Neuronal stem cell (in vitro differentiated cells): Measurements from ENCODE around the gene CPHXL2.
A peak's percentile ranks its signal among the peaks of the same experiment; 100 is the strongest.

ENCODE experiments used
- DNase-seq: peaks from one replicate; pipeline ENCODE4 v3.0.0-alpha.2; 2013; ENCODE audit warnings: low spot score
- H2AFZ ChIP-seq: one replicate; pipeline ENCODE4 v1.6.1; 2013; ENCODE audit warnings: mild to moderate bottlenecking, low read length, inconsistent platforms
- H2AK5ac ChIP-seq: 2 replicates; pipeline ENCODE4 v1.6.1; 2013; ENCODE audit warnings: low read depth, mild to moderate bottlenecking, inconsistent platforms, low read length, moderate library complexity, mixed read lengths
- H2BK120ac ChIP-seq: 2 replicates; pipeline ENCODE4 v1.6.1; 2013; ENCODE audit warnings: low read depth, mild to moderate bottlenecking, inconsistent platforms, low read length, moderate library complexity, mixed read lengths
- H2BK12ac ChIP-seq: one replicate; pipeline ENCODE4 v1.6.1; 2013; ENCODE audit warnings: low read length, inconsistent platforms
- H2BK15ac ChIP-seq: 2 replicates; pipeline ENCODE4 v1.6.1; 2013; ENCODE audit warnings: mild to moderate bottlenecking, low read length, inconsistent platforms, mixed read lengths
- H2BK5ac ChIP-seq: one replicate; pipeline ENCODE4 v1.6.1; 2013; ENCODE audit warnings: inconsistent platforms, mild to moderate bottlenecking, low read length, moderate library complexity
- H3K14ac ChIP-seq: one replicate; pipeline ENCODE4 v1.6.1; 2013; ENCODE audit warnings: low read length, inconsistent platforms
- H3K18ac ChIP-seq: 2 replicates; pipeline ENCODE4 v1.6.1; 2013; ENCODE audit warnings: low read length, inconsistent platforms
- H3K23ac ChIP-seq: 2 replicates; pipeline ENCODE4 v1.6.1; 2013; ENCODE audit warnings: low read depth, mild to moderate bottlenecking, mixed read lengths, low read length, inconsistent platforms; ENCODE audit not compliant: poor library complexity
- H3K27ac ChIP-seq: replicated peaks from 3 replicates; pipeline ENCODE4 v1.5.1; 2013; ENCODE audit warnings: low read length, inconsistent platforms
- H3K27me3 ChIP-seq, 3 experiments: 2 replicates each; pipeline ENCODE4 v1.6.1; 2013; ENCODE audit warnings: low read length in 3 of 3, mild to moderate bottlenecking in 2 of 3, inconsistent platforms in 1 of 3, low read depth in 1 of 3, mixed read lengths in 1 of 3, moderate library complexity in 1 of 3; ENCODE audit not compliant: control insufficient read depth in 3 of 3, insufficient read depth in 3 of 3
- H3K36me3 ChIP-seq, 2 donors: replicated peaks in 1 of 2; 2 replicates each; pipeline ENCODE4 v1.6.1; 2013; ENCODE audit warnings: low read length in 2 of 2; ENCODE audit not compliant: control insufficient read depth in 2 of 2, insufficient read depth in 2 of 2
- H3K4ac ChIP-seq: 2 replicates; pipeline ENCODE4 v1.6.1; 2013; ENCODE audit warnings: inconsistent platforms, mild to moderate bottlenecking, low read length, moderate library complexity
- H3K4me1 ChIP-seq, 2 donors: 1 replicate in 1 of 2; 2 replicates in 1 of 2; pipeline ENCODE4 v1.6.1; 2013; ENCODE audit warnings: low read length in 2 of 2, low read depth in 1 of 2; ENCODE audit not compliant: control insufficient read depth in 2 of 2, insufficient read depth in 1 of 2
- H3K4me2 ChIP-seq: one replicate; pipeline ENCODE4 v1.6.1; 2013; ENCODE audit warnings: mild to moderate bottlenecking, low read length, inconsistent platforms; ENCODE audit not compliant: insufficient read depth, poor library complexity, severe bottlenecking
- H3K4me3 ChIP-seq, 2 donors: 2 replicates each; pipeline ENCODE4 v1.5.1; 2013; ENCODE audit warnings: low read length in 2 of 2, mild to moderate bottlenecking in 2 of 2, inconsistent platforms in 1 of 2, moderate library complexity in 1 of 2
- H3K79me1 ChIP-seq: one replicate; pipeline ENCODE4 v1.6.1; 2013; ENCODE audit warnings: low read depth, mild to moderate bottlenecking, inconsistent platforms, low read length, moderate library complexity
- H3K9ac ChIP-seq: one replicate; pipeline ENCODE4 v1.6.1; 2013; ENCODE audit warnings: mild to moderate bottlenecking, low read depth, low read length, inconsistent platforms; ENCODE audit not compliant: poor library complexity
- H3K9me3 ChIP-seq, 2 donors: replicated peaks in 1 of 2; 2 replicates each; pipeline versions ENCODE3 to v1.6.1; 2013; ENCODE audit warnings: low read length in 2 of 2, mild to moderate bottlenecking in 2 of 2, inconsistent platforms in 1 of 2, low read depth in 1 of 2, mixed read lengths in 1 of 2, moderate library complexity in 1 of 2; ENCODE audit not compliant: control insufficient read depth in 2 of 2, insufficient read depth in 1 of 2
- H4K8ac ChIP-seq: one replicate; pipeline ENCODE4 v1.6.1; 2013; ENCODE audit warnings: low read depth, mild to moderate bottlenecking, inconsistent platforms, low read length, moderate library complexity
- H4K91ac ChIP-seq: one replicate; pipeline ENCODE4 v1.6.1; 2013; ENCODE audit warnings: low read length, low read depth, mild to moderate bottlenecking, inconsistent platforms; ENCODE audit not compliant: poor library complexity
- WGBS, 2 donors: extraction: QIAGEN DNeasy Blood & Tissue Kit; methylation state at CpG; one replicate each; pipeline ENCODE4 v1.1.7; 2013; ENCODE audit warnings: missing lambda C conversion rate in 2 of 2, mixed read lengths in 1 of 2; ENCODE audit not compliant: insufficient read length in 2 of 2, insufficient replicate concordance in 1 of 2; ENCODE audit errors: extremely low coverage in 2 of 2; 5-methylcytosine and 5-hydroxymethylcytosine counted together

The CPHXL2 gene

DNA sequence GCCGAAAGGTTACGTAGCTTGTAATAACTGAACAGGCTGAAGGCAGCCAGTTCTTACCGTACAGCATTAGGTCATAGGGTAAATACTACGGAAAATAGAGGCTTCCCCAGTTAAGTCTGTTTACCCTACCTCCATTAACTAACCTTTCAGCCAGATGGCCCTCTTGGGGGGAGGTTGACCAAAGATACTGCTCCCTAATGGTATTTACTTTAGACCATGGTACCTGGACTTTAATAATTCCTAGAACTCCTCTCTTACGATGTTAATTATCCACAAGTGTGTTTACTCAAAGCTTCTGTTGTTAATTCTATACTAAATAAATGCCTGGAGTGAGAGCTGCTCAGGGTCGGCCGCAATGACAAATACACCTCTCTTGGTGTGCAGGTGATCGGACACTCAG lies 44.0 kb downstream of the CPHXL2 start:
- no peak overlapping the region for H3K4ac ChIP-seq
- H2BK5ac ChIP-seq = no peak overlapping the region
- no peak overlapping the region for H4K91ac ChIP-seq
- peaks cover 2% of the 10 kb centered on the region for H3K79me1 ChIP-seq
- H3K36me3 ChIP-seq = peaks cover 52 to 97% of the 10 kb centered on the region in 2 donors
- no peaks in the 10 kb centered on the region for H3K27me3 ChIP-seq
- H2BK15ac ChIP-seq = no peak overlapping the region
- DNase-seq = no peak
- H3K18ac ChIP-seq = no peak overlapping the region
- no peaks in the 10 kb centered on the region for H3K9me3 ChIP-seq
- H3K4me3 ChIP-seq = no peak overlapping the region
- H2BK12ac ChIP-seq = no peak overlapping the region
- no peak overlapping the region for H3K14ac ChIP-seq
- no peak overlapping the region for H3K23ac ChIP-seq
- H3K9ac ChIP-seq = no peak overlapping the region
- H3K27ac ChIP-seq = no peak overlapping the region
- no peak overlapping the region for H4K8ac ChIP-seq
- no peak overlapping the region for H2AK5ac ChIP-seq
- H2AFZ ChIP-seq = no peak overlapping the region
- no peak overlapping the region for H2BK120ac ChIP-seq
- no peaks in the 10 kb centered on the region for H3K4me1 ChIP-seq
- no peak overlapping the region for H3K4me2 ChIP-seq
- no CpG with 5 or more reads among the region's 8 CpGs for WGBS, 2 donors

DNA sequence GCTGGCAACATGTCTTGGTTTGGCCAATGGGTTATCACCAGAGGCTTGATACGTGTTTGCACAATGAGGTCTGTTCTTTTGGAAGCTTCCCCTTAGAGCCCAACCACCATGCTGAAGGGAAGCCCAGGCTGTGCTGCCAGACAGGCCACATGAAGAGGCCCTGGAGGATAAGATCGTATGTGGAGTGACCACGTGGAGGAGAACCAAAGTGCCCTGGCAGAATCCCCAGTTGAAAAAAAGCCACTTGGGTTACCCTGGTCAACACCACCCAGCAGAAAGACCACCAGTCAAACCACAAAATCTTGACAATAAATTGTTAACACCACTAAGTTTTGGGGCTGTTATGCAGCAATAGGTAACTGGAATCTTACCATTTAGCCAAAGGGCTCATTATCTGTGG lies 46.8 kb downstream of the CPHXL2 start:
- WGBS, 2 donors = no CpG with 5 or more reads among the region's 3 CpGs
- no peak overlapping the region for H3K4ac ChIP-seq
- peaks cover 61 to 94% of the 10 kb centered on the region in 2 donors for H3K36me3 ChIP-seq
- no peak overlapping the region for H4K8ac ChIP-seq
- no peak overlapping the region for H4K91ac ChIP-seq
- no peak overlapping the region for H2BK12ac ChIP-seq
- no peak overlapping the region for H3K27ac ChIP-seq
- no peak overlapping the region for H3K9ac ChIP-seq
- H2BK5ac ChIP-seq = no peak overlapping the region
- no peak overlapping the region for H2AK5ac ChIP-seq
- no peaks in the 10 kb centered on the region for H3K4me1 ChIP-seq
- H3K79me1 ChIP-seq = no peaks in the 10 kb centered on the region
- DNase-seq = no peak
- H3K23ac ChIP-seq = no peak overlapping the region
- no peak overlapping the region for H3K18ac ChIP-seq
- no peak overlapping the region for H3K14ac ChIP-seq
- H3K4me3 ChIP-seq = peak overlapping the region in 1 of 2 donors; percentile 3
- H2AFZ ChIP-seq = no peak overlapping the region
- no peaks in the 10 kb centered on the region for H3K9me3 ChIP-seq
- no peak overlapping the region for H3K4me2 ChIP-seq
- H3K27me3 ChIP-seq = no peaks in the 10 kb centered on the region
- no peak overlapping the region for H2BK15ac ChIP-seq
- H2BK120ac ChIP-seq = no peak overlapping the region

DNA sequence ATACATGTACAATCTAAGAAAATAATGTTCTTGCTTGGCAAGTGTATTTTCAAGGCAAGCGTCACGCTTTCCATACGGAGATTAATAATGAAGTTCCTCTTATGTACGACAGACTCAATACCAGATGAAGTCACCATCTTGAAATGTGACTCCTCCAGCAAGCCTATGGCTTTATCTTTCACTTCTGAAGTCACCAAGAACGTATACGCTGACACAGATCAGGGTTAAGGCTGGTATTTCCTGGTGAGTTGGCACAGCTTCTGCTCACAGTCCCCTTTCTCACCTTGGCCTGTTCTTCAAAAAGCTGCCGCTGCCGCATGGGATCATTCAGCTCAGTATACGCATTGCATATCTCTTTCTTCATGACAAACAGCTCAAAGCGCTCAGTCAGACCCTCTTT lies 47.7 kb downstream of the CPHXL2 start:
- Histone ChIP-seq H3K9ac (no peak overlapping the region), H2BK5ac (no peak overlapping the region), H3K4ac (no peak overlapping the region), H2AFZ (no peak overlapping the region), H3K27ac (no peak overlapping the region), H2BK120ac (no peak overlapping the region), H3K27me3 (no peaks in the 10 kb centered on the region), H3K4me1 (no peaks in the 10 kb centered on the region), H2BK15ac (no peak overlapping the region), H3K9me3 (no peaks in the 10 kb centered on the region), H3K79me1 (no peaks in the 10 kb centered on the region), H4K8ac (no peak overlapping the region), H3K4me2 (no peak overlapping the region), H2AK5ac (no peak overlapping the region), H3K36me3 (peaks cover 60 to 85% of the 10 kb centered on the region in 2 donors), H3K18ac (no peak overlapping the region), H3K23ac (no peak overlapping the region), H3K14ac (no peak overlapping the region), H2BK12ac (no peak overlapping the region), H3K4me3 (no peak overlapping the region), H4K91ac (no peak overlapping the region)
- no CpG with 5 or more reads among the region's 10 CpGs for WGBS, 2 donors
- no peak for DNase-seq

DNA sequence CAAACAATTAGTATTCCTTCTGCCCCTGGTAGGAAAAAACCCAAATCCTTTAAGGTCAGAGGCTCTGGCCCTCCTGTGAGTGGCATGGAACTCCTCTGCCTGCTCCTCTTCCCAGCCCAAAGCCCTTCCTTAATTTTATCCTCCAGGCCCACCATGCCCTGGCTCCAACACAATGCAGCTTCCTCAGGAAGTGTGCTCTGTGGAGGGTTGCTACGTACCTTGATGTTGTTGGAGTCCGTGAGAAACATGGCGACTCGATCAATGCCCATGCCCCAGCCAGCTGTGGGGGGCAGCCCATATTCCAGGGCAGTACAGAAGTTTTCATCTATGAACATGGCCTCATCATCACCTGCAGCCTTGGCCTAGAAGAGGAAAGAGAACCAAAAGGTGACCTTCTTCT lies 48.5 kb downstream of the CPHXL2 start:
- Histone ChIP-seq H3K9me3 (no peaks in the 10 kb centered on the region), H2BK12ac (no peak overlapping the region), H3K79me1 (no peaks in the 10 kb centered on the region), H3K4me3 (no peak overlapping the region), H2BK15ac (no peak overlapping the region), H3K18ac (no peak overlapping the region), H2BK5ac (no peak overlapping the region), H3K27ac (no peak overlapping the region), H3K14ac (no peak overlapping the region), H4K91ac (no peak overlapping the region), H2AK5ac (no peak overlapping the region), H3K23ac (no peak overlapping the region), H3K27me3 (no peaks in the 10 kb centered on the region), H4K8ac (no peak overlapping the region), H2BK120ac (no peak overlapping the region), H3K4me2 (no peak overlapping the region), H3K4ac (no peak overlapping the region), H2AFZ (no peak overlapping the region), H3K4me1 (no peaks in the 10 kb centered on the region), H3K36me3 (peaks cover 57 to 77% of the 10 kb centered on the region in 2 donors), H3K9ac (no peak overlapping the region)
- WGBS, 2 donors = no CpG with 5 or more reads among the region's 4 CpGs
- DNase-seq = no peak
